Cerebellar nuclear complex (tissue), 1 donor: ENCODE measurements around the gene TSBP1.
"Not testable (repeated sequence)": the region's sequence is repeated elsewhere in the genome, so short reads cannot be mapped to it uniquely, and the experiment has no call there.

Experiments
- DNase-seq, 2 experiments: peaks; one replicate each; lab custom pipeline; 2025; lab: John Stamatoyannopoulos, UW

TSBP1 gene

DNA sequence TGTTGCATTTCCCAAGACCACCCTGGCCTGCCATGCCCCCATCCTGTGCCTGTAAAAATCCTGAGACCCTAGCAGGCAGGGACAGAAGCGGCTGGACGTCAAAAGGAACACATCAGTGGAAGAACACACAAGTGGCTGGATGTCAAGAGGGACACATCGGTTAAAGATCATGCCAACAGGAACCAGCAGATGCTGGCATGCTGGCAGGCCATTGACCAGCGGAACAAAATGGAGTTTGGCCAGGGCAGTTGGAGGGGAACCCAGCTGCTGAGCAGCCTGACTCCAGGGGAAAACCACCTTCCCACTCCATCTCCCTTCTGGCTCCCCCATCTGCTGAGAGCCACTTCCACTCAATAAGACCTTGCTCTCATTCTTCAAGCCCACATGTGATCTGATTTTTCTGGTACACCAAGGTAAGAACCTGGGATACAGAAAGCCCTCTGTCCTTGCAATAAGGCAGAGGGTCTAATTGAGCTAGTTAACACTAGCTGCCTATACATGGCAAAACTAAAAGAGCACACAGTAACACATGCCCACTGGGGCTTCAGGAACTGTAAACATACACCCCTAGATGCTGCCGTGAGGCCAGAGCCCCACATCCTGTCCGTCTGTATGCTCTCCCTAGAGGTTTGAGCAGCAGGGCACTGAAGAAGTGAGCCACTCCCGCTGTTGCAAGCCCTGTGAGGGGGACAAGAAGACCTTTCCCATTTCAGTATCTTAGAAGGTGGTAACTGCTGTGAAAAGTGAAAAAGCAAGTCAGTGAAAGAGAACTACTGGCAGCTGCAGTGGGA, 4.2 kb upstream of the TSBP1 start:
- DNase-seq = no peak

DNA sequence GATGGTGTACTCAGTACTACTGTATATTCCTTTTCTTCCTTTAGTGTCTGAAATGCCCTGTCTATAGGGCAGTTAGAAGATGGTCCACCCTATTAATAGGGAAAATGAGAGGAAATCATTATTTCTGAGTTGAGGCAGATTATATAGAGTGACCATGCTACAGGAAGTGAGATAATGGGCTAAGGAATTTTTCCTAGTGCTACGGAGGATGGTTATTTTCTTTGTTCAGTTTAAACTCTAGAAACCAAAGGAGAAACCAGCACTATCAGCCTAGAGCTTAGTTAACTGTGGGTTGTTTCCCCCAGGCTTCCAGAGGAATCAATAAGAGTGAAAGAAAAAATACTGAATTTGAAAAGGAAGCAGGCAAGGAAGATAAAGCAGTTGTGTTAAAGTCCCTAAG, 474 bp downstream of the TSBP1 start:
- no peak for DNase-seq

DNA sequence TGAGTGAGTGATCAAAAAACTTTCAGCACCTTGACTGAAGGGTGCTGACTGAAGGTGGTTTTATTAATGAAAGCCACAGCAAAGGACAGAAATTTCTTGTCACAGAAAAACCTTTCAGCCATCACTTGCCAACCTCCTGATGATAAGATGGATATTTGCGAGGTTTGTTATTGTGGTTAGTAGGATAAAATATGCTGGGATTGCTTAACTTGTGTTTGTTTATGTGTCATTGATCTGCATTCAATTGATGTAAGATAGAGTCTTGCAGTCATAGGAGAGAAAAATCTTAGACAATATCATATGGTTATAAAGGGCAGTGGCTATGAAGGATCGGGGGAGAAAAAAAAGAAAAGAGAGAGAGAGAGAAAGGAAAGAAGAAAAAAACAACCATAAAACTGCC, 1.2 kb downstream of the TSBP1 start:
- DNase-seq = no peak

DNA sequence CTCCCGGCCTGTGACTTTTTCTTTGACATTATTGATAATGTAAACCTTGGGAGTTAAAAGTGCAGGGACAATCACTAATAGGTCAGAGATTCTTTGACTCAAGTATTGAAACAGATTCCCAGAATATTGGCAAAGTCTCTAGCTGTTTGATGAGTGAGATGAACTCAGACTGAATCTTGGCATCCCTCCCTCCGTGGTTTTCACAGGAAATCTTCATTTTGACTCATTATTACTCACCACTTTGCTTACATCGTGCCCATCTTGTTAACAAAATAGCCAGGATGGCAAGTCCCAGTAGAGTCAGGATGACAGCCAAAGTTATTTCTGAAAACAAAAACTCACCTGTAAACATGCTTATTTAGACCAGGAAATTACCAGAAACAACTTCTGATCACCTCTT, 2.0 kb downstream of the TSBP1 start:
- no peak for DNase-seq

DNA sequence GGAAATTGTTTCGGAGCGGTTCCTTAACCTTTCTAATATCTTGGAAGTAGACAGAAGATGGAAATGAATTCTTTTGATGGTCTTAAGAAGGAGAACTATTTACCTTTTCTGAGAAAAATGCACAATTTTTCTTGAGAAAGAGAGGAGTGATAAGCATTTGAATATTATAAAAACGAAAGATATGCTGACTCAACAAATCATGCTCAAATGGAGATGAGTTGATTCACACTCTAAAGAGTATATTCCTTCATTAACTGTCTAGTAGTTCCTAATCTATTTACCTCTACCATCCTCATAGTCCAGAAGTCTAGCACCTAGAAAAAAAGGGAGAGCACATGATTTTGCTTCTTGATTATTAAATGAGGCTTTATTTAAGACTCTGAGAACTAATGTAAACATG, 4.1 kb downstream of the TSBP1 start:
- DNase-seq = no peak

DNA sequence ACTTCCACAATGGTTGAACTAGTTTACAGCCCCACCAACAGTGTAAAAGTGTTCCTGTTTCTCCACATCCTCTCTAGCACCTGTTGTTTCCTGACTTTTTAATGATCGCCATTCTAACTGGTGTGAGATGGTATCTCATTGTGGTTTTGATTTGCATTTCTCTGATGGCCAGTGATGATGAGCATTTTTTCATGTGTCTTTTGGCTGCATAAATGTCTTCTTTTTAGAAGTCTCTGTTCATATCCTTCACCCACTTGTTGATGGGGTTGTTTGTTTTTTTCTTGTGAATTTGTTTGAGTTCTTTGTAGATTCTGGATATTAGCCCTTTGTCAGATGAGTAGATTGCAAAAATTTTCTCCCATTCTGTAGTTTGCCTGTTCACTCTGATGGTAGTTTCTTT, 12.5 kb downstream of the TSBP1 start:
- not testable (repeated sequence) for DNase-seq

DNA sequence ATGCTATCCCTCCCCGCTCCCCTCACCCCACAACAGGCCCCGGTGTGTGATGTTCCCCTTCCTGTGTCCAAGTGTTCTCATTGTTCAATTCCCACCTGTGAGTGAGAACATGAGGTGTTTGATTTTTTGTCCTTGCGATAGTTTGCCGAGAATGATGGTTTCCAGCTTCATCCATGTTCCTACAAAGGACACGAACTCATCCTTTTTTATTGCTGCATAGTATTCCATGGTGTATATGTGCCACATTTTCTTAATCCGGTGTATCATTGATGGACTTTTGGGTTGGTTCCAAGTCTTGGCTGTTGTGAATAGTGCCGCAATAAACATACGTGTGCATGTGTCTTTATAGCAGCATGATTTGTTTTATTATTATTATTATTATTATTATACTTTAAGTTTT, 13.2 kb downstream of the TSBP1 start:
- not testable (repeated sequence) for DNase-seq

DNA sequence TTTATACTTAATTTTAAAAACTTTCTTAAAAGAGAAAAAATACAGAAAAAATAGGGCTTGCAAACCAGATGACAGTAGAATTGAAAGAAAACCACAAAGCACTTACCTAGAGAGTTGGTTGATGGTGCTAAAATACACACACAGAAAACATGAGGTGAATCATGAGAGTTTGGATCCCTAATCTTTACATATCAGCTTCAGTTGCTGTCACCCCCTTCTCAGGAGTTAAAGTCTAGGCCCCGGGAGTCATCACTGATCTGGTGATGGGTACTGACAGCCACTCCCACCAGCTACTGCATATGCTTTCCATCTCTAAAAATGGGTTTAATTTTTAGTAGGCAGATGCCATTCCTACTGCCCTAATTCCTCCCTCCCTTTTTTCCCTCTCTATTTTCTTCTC, 16.7 kb downstream of the TSBP1 start:
- no peak for DNase-seq

DNA sequence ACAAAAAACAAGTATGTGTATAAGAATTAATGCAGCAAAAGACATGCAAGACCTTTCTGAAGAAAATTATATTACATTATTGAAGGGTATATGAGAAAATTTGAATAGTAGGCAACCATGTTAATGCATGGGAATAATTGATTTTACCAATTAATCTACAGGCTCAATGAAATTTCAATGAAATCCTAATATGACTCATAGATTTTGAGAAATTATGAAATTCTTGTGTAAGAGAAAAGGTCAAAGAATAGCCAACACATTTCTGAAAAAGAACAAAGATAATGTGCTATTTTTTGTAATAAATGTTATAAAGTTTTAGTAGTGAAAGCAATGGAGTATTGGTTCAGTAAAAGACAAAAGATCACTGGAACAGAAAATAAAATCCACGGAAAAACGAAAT, 18.4 kb downstream of the TSBP1 start:
- DNase-seq = no peak

DNA sequence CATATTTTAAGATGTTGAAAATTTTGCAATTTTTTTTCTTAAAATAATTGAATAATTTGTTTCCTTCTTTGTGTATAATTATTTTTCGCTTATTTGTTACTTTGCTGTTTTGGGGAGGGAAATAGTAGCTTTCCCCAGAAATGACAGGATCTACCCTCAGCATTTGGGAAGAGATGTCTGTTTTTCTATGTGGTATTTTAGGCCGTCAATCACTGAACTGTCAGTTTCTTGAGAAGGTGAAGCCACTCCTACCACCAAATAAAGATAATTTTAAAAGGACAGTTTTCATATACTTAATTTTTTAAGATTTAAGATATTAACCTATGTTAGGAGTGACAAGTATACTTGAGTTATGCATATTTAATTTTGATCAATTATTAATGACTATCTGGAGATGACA, 31.5 kb downstream of the TSBP1 start:
- no peak for DNase-seq

DNA sequence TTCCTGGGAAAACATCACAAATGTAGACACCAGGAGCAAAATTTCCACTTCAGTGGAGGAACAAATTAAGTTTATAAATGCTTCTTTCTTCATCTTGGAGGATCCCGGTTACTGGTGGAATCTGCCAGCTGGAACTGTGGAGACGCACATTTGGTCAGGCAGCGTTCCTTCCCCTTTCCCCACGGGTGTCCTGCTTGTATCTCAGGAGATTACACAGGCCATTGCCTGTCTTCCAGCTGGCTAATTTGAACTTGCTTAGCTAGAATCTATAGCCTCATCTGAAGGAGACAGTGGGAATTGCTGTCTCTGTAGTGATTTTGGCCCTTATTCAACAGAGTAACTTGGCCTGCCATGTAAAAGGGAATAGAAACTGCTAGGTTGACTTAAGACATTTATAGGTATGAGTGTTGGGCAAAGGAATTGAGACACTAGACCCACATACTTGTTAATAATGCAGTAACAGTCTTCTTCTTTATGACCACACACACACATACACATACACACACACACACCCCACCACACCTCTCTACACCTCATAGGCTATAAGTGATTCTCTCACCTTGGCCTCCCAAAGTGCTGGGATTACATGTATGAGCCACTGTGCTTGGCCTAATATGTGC, 34.4 kb downstream of the TSBP1 start:
- DNase-seq = no peak

DNA sequence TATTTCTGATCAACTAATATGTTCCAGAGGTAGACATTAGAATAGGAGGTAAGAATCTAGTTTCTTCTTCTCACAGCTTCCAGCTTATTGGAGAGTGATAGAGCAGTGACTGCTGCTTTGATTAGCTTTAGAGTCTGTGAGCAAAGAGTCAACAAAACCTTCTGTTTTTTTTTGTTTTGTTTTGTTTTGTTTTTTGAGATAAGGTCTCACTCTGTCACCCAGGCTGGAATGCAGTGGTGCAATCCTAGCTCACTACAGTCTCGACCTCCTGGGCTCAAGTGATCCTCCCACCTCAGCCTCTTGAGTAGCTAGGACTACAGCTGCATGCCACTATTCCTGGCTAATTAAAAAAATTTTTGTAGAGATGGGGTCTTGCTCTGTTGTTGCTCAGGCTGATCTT, 39.3 kb downstream of the TSBP1 start:
- no peak for DNase-seq

DNA sequence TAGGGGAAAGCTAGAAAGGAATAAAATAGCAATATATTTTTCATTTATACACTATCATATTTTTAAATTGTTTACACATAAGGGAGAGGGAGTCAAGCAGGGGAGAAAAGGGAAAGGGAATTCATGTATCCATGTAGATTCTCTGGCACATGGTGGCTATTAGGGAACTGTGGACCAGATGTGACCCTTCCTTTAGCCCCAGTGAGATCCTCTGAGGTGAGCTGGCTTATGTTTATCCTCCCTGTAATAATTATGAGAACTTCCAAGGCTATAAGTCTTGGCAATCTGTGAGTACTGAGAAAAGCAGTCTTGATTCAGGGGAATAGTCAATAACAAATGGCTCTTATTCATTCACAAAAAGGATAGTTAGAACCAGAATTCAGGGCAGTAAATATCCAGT, 42.6 kb downstream of the TSBP1 start:
- no peak for DNase-seq

DNA sequence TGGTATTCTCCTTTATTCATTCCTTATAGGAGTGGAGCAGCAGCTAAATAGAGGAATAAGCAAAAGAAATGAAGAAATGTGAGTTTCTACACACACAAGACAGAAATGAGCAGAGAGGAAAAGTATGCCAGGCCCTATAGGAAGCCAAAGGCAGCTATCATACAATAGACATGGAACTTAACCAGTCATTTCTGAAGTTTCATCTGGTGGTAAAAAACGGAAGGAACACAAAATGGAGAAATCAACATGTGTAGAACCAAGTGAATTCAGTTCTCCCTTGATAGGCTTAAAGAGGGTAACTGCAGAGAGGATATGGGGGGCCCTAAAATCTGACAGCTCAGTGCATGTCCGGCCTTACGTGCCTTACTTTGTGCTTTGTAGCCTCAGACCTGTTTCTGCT, 44.6 kb downstream of the TSBP1 start:
- DNase-seq = no peak

DNA sequence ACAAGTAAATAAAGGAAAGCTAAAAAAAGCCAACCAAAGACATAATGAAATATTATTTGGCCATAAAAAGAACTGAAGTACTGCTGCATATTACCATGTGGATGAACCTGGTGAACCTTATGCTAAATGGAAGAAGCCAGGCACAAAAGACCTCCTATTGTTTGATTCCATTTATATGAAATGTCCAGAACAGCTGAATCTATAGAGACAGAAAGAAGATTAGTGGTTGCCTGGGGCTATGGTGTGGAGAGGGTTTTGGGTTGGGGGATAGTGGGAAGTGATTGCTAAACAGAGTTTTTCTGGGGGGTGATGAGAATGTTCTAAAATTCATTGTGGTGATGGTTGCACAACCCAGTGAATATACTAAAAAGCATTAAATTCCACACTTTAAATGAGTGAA, 53.2 kb downstream of the TSBP1 start:
- DNase-seq = no peak

DNA sequence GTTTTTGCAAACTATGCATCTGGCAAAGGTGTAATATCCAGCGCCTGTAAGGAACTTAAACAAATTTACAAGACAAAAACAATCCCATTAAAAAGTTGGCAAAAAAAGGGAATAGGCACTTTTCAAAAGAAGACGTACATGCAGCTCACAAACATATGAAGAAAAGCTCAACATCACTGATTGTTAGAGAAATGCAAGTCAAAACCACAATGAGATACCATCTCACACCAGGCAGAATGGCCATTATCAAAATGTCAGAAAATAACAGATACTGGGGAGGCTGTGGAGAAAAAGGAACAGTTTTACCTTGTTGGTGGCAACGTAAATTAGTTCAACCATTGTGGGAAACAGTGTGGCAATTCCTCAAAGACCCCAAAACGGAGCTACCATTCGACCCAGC, 54.2 kb downstream of the TSBP1 start:
- DNase-seq = no peak

DNA sequence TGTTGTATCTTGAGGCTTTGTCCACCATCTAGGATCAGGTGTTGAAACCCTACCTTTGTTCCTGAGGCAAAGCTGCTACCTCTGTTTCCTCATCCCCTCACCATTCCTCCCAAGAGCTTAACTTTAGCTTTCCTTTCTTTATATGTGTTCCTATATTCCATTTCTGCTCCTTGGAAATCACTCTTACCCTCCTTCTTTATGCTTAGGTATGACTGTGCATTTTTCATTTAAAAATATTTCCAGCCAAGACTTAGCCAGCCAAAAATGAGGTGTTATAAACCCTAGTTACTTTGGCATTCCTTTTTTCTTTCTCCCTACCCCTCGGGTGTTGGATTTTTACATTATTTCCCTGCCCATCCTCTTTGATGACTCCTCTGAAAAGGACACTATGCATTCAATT, 57.7 kb downstream of the TSBP1 start:
- no peak for DNase-seq

DNA sequence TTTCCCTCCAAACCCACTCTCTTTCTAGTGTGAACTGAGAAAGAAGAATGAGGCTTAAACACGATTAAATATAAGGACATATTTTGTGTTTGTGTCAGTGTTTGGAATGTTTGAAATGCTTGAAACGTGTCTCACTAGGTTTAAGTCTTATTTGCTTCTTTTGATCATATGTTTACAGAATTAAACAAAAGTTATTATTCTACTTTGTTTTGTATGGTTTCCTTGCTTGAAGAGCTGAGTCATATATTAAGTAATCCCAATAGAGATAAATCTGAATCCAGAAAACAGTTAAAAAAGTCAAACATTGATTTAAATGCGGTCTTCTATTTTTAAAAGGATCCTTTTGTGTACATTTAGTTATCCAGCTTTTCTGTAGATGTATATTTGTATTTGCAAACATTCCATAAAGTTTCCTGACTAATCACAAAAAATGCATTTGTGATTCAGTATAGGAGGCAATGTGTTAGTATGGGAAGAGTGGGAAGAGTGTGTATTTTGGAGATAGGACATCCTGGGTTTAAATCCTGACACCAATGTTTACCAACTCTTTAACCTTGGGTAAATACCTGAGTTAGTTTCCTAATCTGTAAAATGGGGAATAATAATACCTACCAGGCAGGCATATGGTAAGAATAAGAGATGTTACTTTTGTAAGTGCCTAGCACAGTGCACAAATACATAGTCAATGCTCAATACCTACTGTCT, 72.9 kb downstream of the TSBP1 start:
- no peak for DNase-seq

DNA sequence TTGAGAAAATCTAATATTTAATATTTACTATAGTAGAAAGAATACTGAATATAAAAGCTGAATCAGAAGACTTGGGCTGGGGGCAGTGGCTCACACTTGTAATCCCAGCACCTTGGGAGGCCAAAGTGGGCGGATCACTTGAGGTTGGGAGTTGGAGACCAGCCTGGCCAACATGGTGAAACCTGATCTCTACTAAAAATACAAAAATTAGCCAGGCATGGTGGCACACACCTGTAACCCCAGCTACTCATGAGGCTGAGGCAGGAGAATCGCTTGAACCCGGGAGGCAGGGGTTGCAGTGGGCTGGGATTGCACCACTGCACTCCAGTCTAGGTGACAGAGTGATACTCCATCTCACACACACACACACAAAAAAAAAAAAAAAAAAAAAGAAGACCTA, 76.7 kb downstream of the TSBP1 start:
- not testable (repeated sequence) for DNase-seq

DNA sequence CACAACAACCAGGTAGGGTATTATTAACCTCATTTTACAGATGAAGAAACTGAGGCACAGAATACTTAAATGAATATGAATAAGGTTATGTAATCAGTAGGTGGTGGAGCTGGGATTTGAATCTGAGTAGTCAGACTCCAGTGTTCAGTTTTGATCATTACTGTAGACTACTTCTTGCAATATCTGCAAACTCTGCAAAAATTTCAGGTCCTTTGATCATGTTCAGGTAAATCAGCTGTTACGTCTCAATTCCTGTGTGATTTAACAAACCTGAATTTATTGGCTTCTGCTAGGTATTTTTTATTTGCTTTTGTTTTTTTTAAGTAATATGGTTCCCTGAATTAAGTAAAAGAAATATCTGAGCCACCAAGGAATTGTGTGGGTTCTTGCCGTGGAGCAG, 77.1 kb downstream of the TSBP1 start:
- DNase-seq = no peak

DNA sequence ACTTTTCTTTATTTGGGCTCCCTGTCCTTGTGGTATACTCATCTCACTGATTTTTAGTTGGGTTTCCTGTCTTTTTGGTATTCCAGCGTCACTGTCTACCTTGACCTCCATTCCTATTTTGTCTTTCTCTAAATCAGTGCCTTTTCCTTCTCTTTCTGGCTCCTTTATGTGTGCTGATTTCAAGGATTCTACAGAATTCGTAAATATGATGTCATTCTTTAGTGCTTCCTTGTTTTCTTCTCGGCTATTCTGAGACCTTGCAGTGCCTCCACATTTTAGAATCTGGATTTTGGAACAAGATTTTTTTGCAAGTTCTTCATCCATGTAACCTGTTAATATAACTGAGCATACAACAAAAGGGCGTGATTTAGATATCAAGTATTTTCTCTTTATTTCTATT, 78.0 kb downstream of the TSBP1 start:
- no peak for DNase-seq

DNA sequence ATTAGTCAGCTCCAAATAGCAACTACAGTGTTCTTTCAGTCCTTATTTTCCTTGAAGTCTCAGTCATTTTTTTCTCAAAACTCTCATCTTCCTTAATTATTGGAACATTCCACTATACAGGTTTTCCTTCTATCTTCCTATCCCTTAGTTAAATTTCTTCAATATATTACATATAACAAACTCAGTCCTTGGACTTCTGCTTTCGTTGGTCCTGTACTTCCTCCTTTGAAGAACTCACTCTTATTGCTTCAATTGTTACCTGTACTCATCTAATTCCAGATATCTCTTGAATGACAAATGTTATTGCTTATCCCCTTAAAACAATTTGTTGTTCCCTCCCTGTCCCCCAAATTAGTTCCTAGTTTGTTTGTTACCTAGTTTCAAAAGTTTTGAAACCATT, 80.2 kb downstream of the TSBP1 start:
- no peak for DNase-seq

DNA sequence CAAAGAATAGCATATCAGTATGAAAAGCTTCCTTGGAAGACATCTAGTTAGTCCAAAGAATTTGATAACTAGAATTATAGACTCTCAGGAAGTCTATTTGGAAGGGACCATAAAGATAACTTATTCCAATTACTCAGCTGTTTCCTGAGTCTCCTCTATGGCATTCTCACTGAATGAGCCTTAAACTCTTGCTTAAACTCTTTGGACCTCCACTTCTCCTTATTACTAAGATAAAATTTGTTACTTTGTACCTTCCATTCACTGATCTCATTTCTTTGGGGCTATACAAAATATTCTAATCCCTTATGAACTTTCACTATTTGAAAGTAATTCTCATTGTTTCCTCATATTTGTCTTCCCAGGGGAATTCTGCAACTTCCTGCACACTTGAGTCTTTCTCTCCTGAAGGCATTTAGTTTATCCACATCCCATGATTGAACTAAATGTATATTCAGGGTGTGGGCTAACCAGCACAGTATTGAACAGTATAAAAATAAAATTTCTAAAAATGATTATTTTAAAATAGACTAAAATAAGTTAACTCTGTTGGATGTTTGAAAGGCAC, 80.7 kb downstream of the TSBP1 start:
- no peak for DNase-seq
